GM19468 (cell line): Measurements from ENCODE around the gene CHAT.
"Not testable (repeated sequence)": the region's sequence is repeated elsewhere in the genome, so short reads cannot be mapped to it uniquely, and the experiment has no call there.

Experiments used
- ATAC-seq: cut with Tn5 transposase; IDR thresholded peaks from one replicate; pipeline ENCODE4 v1.9.1; 2021; ENCODE audit warnings: mild to moderate bottlenecking, moderate library complexity, moderate number of reproducible peaks; ENCODE audit not compliant: unreplicated experiment; ENCODE audit errors: extremely low read depth

Gene CHAT

GRCh38 chr10:49678827-49679479, 65.1 kb downstream of the CHAT start:
- no peak for ATAC-seq

GRCh38 chr10:49679480-49679893, 65.7 kb downstream of the CHAT start, which contains the start of gene C10orf53:
C10orf53 (plus strand) TSS chr10:49679651; CDS start chr10:49679698, 47 bp downstream.
- no peak for ATAC-seq

DNA sequence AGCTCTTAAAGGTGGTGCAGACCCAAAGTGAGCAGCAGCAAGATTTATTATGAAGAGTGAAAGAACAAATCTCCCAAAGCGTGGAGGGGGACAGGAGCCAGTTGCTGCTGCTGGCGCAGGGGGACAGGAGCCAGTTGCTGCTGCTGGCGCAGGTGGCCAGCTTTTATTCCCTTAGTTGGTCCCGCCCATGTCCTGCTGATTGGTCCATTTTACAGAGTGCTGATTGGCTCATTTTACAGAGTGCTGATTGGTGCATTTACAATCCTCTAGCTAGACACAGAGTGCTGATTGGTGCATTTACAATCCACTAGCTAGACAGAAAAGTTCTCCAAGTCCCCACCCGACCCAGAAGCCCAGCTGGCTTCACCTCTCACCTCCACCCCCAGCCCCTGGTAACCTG, 68.6 kb downstream of the CHAT start:
- ATAC-seq: not testable (repeated sequence)

DNA sequence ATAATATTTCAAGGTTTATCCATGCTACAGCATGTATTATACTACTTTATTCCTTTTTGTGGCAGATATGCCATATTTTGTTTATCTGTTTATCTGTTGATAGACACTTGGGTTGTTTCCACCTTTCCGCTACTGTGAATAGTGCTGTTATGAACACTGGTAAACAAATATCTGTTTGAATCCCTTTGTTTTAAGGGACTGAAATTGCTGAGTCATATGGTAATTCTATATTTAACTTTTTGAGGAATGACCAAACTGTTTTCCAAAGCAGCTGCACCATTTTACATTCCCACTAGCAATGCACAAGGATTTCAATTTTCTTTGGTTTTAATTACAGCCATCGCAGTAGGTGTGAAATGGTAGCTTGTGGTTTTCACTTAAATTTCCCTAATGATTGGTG, 69.0 kb downstream of the CHAT start:
- no peak for ATAC-seq

DNA sequence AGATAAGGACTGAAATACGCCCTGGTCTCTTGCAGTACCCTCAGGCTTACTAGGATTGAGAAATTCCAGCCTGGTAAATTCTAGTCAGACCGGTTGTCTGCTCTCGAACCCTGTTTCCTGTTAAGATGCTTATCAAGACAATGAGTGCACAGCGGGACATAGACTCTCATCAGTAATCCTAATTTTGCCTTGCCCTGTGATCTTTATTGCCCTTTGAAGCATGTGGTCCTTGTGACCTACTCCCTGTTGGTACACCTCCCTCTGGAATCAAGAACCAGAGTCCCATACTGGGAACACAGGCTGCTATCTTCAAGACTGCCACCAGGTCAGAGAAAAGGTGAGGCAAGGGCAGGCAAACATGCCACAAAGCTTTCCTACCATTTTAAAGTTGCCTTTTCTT, 72.8 kb downstream of the CHAT start:
- ATAC-seq: no peak

DNA sequence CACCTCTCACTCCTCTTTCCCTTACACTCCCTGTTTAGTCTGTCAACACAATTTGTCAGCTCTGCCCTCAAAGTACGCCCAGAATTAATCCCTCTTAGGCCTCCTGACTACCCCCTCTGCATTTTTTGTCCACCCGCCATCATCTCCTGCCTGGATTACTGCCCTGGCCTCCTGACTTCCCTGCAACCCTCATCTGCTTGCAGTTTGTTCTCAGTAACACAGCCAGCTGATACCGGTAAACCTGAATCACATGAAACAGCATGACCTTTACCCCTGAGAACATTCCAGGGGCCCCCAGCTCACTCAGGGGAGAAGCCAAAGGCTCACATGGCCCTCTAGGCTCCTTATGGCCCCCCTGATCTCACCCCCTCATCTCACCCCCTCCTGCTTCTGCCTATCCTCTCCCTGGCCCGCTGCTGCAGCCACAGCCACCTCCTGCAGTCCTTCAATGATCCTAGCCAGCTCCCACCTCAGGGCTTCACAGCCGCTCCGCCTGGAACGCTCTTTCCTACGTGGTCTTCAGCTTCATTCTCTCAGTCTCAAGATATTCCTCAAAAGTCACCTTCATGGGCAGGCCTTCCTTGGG, 74.5 kb downstream of the CHAT start:
- no peak for ATAC-seq

DNA sequence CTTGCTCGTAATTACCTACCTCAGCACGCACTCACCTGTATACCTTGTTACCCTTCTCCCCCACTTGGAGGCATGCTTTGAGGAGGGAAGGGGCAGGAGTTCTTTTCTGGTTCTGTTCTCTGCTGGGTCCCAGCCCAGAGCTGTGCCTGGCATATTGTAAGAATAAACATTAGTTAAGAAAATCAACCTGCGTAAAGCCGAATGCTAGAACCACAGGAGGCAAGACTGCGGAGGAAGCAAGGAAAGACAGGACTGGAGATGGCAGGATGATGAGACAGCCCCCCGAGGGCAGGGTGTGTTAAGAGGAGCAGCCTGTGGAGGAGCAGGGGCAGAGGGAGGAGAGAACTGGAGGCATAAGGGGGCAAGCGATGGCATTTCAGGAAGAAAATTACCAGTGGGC, 75.1 kb downstream of the CHAT start:
- no peak for ATAC-seq

DNA sequence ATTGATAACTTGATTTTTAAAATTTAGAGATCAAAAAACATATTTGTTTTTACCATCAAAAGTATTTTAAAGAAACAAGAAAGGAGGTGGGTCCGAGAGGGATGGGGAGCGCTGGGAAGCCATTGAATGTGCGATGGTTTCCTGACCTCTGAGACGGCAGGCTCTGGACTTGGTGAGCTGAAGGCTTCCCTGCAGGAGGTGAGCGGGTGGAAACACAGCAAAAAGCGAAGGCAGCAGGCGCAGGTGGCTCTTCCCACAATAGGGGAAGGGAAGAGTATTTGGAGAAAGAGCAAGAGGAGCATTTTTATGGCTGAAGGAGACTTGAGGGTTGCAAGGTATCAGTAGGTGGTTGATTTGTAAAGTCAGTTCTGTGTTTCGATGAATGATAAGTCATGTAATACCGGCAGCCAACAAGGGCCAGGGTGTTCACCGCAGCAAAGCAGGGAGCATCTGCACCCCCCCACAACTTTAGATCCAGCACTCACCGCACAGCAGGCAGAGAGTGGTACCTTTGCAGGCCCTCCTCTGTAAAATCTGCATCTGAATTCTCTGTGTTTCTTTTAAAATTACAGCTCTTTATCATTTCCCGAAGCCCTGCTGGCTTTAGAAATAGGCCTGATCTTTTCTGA, 76.2 kb downstream of the CHAT start:
- no peak for ATAC-seq

- no peak for ATAC-seq
These were observed 77.0 kb downstream of the CHAT start for GRCh38 chr10:49690698-49691356.

DNA sequence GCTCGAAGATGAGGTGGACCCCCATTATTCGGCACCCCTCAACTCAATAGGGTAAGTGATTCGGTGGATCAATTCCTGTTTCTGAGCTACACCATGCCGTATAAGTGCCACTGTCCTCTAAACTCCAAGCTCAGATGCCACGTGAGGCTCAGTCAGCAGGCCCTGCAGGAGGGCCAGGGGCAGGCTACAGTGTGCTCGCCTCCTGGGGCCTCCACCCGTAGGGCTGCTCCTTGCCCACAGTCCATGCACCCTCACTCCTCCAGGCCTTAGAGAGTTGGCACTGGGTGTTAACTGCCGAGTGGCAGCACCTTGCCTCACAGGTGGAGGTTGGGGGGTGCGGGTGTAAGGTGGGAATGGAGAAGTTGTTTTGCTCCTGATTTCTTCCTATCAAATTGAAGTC, 77.8 kb downstream of the CHAT start:
- ATAC-seq: no peak

DNA sequence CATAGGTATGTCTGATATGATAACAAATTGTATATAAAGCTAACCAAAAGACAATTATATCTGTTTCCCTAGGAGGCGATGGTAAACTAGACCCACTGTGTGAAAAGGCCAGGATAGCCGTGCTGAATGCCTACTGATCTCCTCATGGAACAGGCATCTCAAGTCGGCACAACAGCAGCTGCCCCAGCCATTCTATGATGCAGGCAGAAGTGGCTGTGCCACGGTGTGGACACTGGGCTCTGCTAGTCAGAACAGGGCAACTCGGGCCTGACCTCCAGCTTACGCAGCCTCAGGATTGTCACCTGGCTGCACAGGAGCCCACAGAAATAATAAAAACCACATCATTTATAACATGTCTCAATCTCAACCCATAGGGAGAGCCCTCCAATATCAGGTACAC, 80.6 kb downstream of the CHAT start:
- no peak for ATAC-seq

GRCh38 chr10:49696311-49696710, 82.5 kb downstream of the CHAT start:
- no peak for ATAC-seq

- no peak for ATAC-seq
These were observed 84.8 kb downstream of the CHAT start for GRCh38 chr10:49698679-49699078.

GRCh38 chr10:49700211-49700610, 86.4 kb downstream of the CHAT start:
- ATAC-seq: no peak

GRCh38 chr10:49700997-49701396, 87.2 kb downstream of the CHAT start:
- no peak for ATAC-seq

DNA sequence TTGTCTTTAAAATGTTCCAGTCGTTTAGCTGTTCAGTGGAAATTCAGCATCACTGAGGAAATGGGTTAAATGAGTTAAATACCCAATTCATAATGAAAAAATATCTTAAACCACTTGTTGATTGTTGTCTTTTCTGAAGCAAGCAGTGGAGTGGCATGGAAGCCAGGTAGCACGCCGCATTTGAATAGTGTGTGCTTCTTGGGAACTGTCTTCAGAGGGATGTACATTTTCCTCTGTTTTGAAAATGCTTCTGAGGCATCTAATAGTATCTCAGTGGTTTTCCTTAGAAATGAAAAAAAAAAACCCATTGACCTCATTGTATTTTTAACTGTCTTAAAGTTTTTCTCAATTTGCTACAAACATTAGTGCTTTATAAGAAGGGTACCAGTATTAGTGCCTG, 93.7 kb downstream of the CHAT start:
- ATAC-seq: no peak

- ATAC-seq: no peak
These were observed 96.1 kb downstream of the CHAT start for GRCh38 chr10:49709934-49710333.

GRCh38 chr10:49710966-49711365, 97.1 kb downstream of the CHAT start:
- no peak for ATAC-seq

DNA sequence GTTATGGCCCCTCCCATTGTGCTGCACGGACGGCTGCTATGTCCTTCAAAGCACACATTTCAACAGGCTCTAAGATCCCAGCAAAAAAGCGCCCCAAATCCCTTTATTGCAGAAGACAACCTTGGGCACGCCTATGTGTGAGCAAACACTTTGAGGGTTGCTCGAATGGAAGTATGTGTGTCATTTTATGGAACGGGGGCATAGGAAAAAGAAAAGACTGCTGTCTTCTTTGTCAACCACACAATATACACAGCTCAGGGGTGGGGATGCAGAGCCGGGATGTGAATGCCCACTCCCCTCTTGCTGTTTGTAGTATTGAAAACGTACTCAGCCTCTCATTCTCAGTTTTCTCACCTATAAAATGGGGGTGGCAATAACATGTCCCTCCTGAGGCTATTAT, 97.6 kb downstream of the CHAT start:
- ATAC-seq: no peak

DNA sequence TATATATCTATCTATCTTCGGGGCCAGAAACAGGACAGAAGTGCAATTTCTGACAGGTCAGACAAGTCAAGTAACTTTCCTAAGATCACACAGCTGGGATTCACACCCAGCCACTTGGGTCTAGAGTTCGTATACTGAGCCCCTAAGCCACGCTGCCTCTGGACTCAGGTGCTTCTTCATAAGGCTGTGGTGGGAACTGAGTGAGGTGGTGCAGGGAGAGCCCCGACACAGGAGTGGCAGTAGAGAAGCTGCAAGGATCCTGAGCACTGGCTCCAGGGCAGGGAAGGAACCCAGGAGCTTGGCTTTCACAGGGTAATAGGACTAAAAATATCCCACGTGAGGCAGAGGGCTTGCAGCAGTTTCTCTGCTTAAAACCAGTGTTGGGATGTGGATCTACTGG, 99.4 kb downstream of the CHAT start:
- ATAC-seq: no peak
